Measurements from ENCODE around the gene GARIN5B.
"Not testable (repeated sequence)": the region's sequence is repeated elsewhere in the genome, so short reads cannot be mapped to it uniquely, and the experiment has no call there.

The GARIN5B gene

GRCh38 chr19:55346725-55347441, 16.2 kb downstream of the GARIN5B start:
- DNase-seq: no peak

DNA sequence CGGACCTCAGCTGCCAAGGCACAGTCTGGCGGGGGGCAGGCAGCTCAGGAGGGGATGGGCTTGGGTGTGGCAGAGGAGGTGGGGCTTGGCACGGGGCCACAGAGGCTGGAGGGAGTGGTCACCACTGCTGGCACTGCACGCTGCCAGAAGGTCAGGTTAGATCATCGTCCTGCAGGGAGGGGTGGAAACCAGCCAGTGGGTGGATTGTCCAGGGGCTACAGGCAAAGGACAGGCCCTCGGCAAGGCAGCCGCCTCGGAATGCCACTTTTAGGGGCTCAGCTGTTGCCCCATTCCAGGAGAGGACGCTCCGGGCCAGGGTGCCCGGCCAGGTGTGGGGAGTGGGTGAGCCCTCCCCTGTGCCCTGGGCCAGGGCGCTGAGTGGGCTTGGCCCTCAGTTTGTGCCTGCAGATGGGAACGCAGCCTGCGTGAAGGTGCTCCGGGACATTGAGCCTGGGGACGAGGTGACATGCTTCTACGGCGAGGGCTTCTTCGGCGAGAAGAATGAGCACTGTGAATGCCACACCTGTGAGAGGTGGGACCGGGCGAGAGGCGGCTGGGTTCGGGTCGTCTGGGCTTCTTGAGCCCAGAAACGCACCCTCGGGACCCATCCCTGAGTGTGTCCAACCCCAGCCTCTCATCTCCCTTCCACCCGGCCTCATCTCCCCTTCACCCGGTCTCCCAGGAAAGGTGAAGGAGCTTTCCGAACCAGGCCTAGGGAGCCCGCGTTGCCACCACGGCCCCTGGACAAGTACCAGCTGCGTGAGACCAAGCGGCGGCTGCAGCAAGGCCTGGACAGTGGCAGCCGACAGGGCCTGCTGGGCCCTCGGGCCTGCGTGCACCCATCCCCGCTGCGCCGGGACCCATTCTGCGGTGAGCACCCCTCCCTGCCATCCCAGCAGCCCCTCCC, 17.0 kb downstream of the GARIN5B start:
- no peak for DNase-seq

DNA sequence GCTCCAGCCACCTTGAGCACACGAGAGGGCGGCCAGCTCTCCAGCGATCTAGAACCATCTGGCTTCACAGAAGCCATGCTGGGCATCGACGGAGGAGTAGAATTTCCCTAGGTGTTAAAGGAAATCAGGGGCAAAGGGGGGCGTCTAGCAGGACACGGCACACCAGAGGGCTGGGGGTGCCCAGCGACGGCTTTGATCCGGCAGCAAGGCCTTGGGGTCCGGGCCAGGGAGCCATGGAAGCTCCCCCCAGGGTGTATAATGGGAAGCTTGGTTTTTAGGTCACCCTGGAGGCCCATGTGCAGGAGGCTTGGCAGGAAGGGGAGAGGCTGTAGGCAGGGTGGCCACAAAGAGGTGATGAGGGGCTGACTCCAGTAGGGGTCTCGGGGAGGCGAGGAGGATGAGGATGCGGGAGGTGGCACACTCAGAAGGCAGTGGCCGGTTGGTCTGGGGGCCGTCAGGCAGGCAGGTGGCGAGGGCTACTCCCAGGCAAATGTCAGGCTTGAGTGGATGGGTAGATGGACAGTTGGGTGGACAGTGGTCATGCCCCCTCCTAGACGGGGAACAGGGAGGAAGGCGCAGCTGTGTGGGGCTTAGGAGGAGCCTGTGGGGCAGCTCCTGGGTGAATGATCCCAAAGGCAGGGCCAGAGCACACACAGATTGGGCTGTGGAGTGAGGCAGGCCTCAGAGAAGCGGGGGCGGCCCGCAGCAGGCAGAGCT, 17.8 kb downstream of the GARIN5B start:
- no peak for DNase-seq

DNA sequence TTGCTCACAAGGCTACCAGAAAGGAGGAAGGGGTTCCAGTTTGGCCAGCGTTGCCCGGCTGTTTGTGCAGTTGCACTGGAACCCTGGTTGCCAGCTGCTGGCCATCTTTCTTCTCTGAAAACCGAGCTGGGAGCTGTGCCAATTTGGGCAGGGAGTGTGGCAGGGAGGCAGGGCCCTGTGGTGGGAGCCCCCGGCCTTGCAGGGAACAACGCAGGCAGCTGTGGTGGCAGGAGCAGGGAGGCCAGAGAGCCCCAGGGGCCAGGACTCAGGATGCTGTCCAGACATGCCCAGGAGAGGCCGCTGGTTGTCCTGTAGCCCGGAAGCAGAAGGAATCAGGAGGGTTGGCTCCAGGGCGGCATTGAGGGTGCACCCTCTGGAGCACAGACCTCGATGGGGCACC, 18.6 kb downstream of the GARIN5B start:
- no peak for DNase-seq

- DNase-seq: no peak
These were observed 21.2 kb downstream of the GARIN5B start for GRCh38 chr19:55341595-55342531.

DNA sequence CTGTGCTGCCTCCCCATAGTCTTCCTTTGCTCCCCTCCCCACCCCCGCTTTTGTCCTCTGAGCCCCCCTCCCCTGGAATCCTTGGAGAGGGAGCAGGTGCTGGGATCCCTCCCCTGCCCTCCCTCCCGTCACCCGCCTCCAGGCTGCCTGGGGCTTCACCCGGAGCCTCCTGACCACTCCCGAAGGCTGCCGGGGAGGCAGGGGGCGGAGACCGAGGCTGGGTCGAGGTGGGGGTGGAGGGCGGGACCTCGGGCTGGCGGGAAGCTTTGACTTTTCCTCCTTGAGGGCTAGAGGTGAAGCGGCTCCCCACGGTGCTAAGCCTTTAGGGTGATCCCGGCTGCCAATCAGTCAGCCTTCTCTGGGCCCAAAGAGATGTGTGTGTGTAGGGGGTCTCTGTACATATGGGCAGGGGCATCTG, 21.9 kb downstream of the GARIN5B start:
- peak; percentile 49 to 64 for DNase-seq

DNA sequence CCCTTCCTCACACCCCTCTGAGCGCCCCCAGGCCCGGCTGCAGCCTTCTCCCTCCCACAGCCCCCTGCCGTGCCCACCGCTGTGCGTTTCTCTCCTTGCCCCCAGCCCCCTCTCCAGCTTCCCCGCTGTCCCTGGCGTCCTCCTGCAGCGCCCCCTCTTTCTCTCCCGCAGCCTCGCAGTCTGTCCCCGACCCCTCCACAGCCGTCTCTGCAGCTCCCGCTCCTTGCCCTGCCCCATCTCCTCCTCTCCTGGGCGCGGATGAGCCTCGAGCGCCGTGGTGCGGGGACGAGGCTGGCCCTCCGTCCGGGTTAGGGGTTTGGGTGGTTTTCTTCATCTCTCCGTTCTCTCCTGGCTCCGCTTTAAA, 22.3 kb downstream of the GARIN5B start:
- DNase-seq: peak in 1 of 2 donors; percentile 23

- DNase-seq: peak in 1 of 2 donors; percentile 45
These were observed 22.9 kb downstream of the GARIN5B start for GRCh38 chr19:55339889-55340783.

GRCh38 chr19:55339105-55339888, 23.8 kb downstream of the GARIN5B start, which contains the start of gene KMT5C:
Gene KMT5C, plus strand, starts transcription at chr19:55339876. Its CDS starts 2,061 bp downstream, at chr19:55341937.
- peak; percentile 100 for DNase-seq

GRCh38 chr19:55336101-55336500, 27.0 kb downstream of the GARIN5B start:
- DNase-seq: no peak

GRCh38 chr19:55333870-55334269, 29.2 kb downstream of the GARIN5B start:
- DNase-seq: no peak

GRCh38 chr19:55329791-55330190, 33.3 kb downstream of the GARIN5B start:
- not testable (repeated sequence) for DNase-seq

GRCh38 chr19:55328774-55329318, 34.2 kb downstream of the GARIN5B start:
- DNase-seq: peak in 1 of 2 donors; percentile 32

- peak in 1 of 2 donors; percentile 23 for DNase-seq
These were observed 37.9 kb downstream of the GARIN5B start, which contains the start of gene TMEM150B for GRCh38 chr19:55325172-55325571. Gene TMEM150B, minus strand, starts transcription at chr19:55325341. Its CDS starts 4,305 bp downstream, at chr19:55321036.

GRCh38 chr19:55324662-55325061, 38.4 kb downstream of the GARIN5B start:
- no peak for DNase-seq

- DNase-seq: no peak
These were observed 40.7 kb downstream of the GARIN5B start for GRCh38 chr19:55322204-55322885.

DNA sequence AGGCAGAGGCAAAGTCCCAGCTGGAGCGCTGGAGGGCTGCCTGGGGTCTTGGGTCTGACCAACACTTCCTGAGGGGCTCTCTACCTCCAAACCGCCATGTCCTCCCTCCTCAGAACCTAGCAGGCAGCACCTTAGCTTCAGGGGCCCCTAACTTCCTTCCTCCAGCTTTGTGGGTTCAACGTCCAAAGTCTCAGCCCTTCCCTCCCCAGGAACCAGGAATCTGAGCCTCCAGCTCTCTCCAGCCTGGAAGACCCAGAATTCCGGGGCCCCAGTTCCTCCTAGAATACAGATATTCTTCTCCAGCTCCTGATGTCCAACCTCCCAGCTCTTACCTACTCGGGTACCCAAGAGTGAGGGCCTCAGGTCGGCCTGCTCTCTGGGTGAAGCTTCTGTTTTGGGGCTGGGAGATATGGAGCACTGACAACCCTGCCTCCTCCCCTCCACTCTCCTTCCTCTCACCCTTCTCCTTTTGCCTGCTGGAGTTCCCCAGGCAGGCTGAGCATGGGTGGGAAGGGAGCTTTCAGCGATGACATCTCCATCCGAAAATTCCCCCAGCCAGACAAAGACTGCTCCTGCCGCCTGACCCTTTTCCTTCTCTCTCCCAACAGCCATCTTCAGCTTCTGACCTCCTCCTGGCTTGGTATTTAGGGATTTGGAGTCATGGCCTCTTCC, 41.5 kb downstream of the GARIN5B start:
- DNase-seq: no peak

- DNase-seq: no peak
These were observed 42.1 kb downstream of the GARIN5B start for GRCh38 chr19:55320844-55321419.

Measured in CD4-positive, alpha-beta T cell treated with Interferon alpha-2 for 1 hour (primary cell).